ENCODE data around the gene WNK4.

WNK4 gene

GRCh38 chr17:42821176-42821575, 40.8 kb downstream of the WNK4 start:
- no peak for ATAC-seq
- TF ChIP-seq RARB (CRISPR knock-in tag; IDR thresholded peaks at IDR 0.05) (no peak), ZNF8 (CRISPR knock-in tag; IDR thresholded peaks at IDR 0.05) (no peak), ESRRG (CRISPR knock-in tag; IDR thresholded peaks at IDR 0.05) (no peak), CSDC2 (CRISPR knock-in tag; IDR thresholded peaks at IDR 0.05) (no peak), CSRNP3 (CRISPR knock-in tag; IDR thresholded peaks at IDR 0.05) (no peak), PPARA (CRISPR knock-in tag; IDR thresholded peaks at IDR 0.05; ENCODE audit: borderline replicate concordance) (no peak), ZFP30 (CRISPR knock-in tag; IDR thresholded peaks at IDR 0.05) (no peak), TSHZ2 (CRISPR knock-in tag; IDR thresholded peaks at IDR 0.05) (no peak), ZNF565 (CRISPR knock-in tag; conservative IDR thresholded peaks at IDR 0.05; ENCODE audit: low read depth) (no peak), SNAI2 (CRISPR knock-in tag; IDR thresholded peaks at IDR 0.05) (no peak), CREB5 (CRISPR knock-in tag; IDR thresholded peaks at IDR 0.05; ENCODE audit: low read depth) (no peak), POU6F1 (CRISPR knock-in tag; IDR thresholded peaks at IDR 0.05; ENCODE audit: borderline replicate concordance, low read depth) (no peak), ZFP3 (CRISPR knock-in tag; IDR thresholded peaks at IDR 0.05) (no peak), ARNTL (CRISPR knock-in tag; IDR thresholded peaks at IDR 0.05; ENCODE audit: borderline replicate concordance, low read depth) (no peak), ZNF70 (CRISPR knock-in tag; IDR thresholded peaks at IDR 0.05) (no peak), ZC3H10 (CRISPR knock-in tag; IDR thresholded peaks at IDR 0.05) (no peak)

- ATAC-seq, result no peak
- no peak for TF ChIP-seq ZNF8 (CRISPR knock-in tag; IDR thresholded peaks at IDR 0.05)
Measured at GRCh38 chr17:42827472-42827871, 47.1 kb downstream of the WNK4 start.

GRCh38 chr17:42830971-42831370, 50.6 kb downstream of the WNK4 start:
- ATAC-seq, result no peak
- no peak for TF ChIP-seq ESRRG (CRISPR knock-in tag; IDR thresholded peaks at IDR 0.05)
- TF ChIP-seq CREB5 (CRISPR knock-in tag; IDR thresholded peaks at IDR 0.05; ENCODE audit: low read depth), result no peak
- TF ChIP-seq BACH2 (CRISPR knock-in tag; IDR thresholded peaks at IDR 0.05; ENCODE audit: borderline replicate concordance), result no peak
- no peak for TF ChIP-seq ZNF70 (CRISPR knock-in tag; IDR thresholded peaks at IDR 0.05)
- no peak for TF ChIP-seq POU6F1 (CRISPR knock-in tag; IDR thresholded peaks at IDR 0.05; ENCODE audit: borderline replicate concordance, low read depth)
